SIG-M5 treated with dmso at 0.1 percent for 504 hours (cell line): Measurements from ENCODE around the gene DNAJB8.

Experiments
- DNase-seq: peaks from one replicate; lab custom pipeline; 2025; ENCODE audit not compliant: unreplicated experiment; lab: John Stamatoyannopoulos, UW

DNAJB8 gene

GRCh38 chr3:128483657-128484403 is 17.1 kb upstream of the DNAJB8 start:
- no peak for DNase-seq

- DNase-seq = no peak
These were observed 16.3 kb upstream of the DNAJB8 start for GRCh38 chr3:128482666-128483656.

GRCh38 chr3:128482175-128482574 is 15.5 kb upstream of the DNAJB8 start:
- DNase-seq = no peak

GRCh38 chr3:128481438-128481942 is 14.8 kb upstream of the DNAJB8 start:
- no peak for DNase-seq

GRCh38 chr3:128480717-128481437 is 14.2 kb upstream of the DNAJB8 start:
- no peak for DNase-seq

- DNase-seq = no peak
These were observed 13.6 kb upstream of the DNAJB8 start for GRCh38 chr3:128480278-128480677.

GRCh38 chr3:128479558-128480086 is 12.9 kb upstream of the DNAJB8 start:
- DNase-seq = no peak

- DNase-seq = no peak
These were observed 12.2 kb upstream of the DNAJB8 start for GRCh38 chr3:128478576-128479506.

GRCh38 chr3:128476659-128477058 is 10.0 kb upstream of the DNAJB8 start:
- DNase-seq = no peak

GRCh38 chr3:128475355-128475754 is 8.7 kb upstream of the DNAJB8 start:
- DNase-seq = no peak

GRCh38 chr3:128473737-128474136 is 7.0 kb upstream of the DNAJB8 start:
- DNase-seq = no peak

- no peak for DNase-seq
These were observed 6.5 kb upstream of the DNAJB8 start for GRCh38 chr3:128473180-128473519.

GRCh38 chr3:128472449-128473179 is 5.9 kb upstream of the DNAJB8 start:
- DNase-seq = no peak

- DNase-seq = no peak
These were observed 5.0 kb upstream of the DNAJB8 start for GRCh38 chr3:128471720-128472119.

GRCh38 chr3:128471110-128471509 is 4.4 kb upstream of the DNAJB8 start:
- DNase-seq = no peak

- no peak for DNase-seq
These were observed 3.6 kb upstream of the DNAJB8 start for GRCh38 chr3:128470134-128470899.

GRCh38 chr3:128469556-128469955 is 2.9 kb upstream of the DNAJB8 start:
- DNase-seq = no peak

- peak; percentile 21 for DNase-seq
These were observed 2.3 kb upstream of the DNAJB8 start for GRCh38 chr3:128468791-128469527.
